ENCODE results near the gene UBALD2. TPM values are rescaled to one million over a fixed set of nuclear protein-coding genes. Genes with fewer than 3 reads are reported as not detected.
A peak's percentile ranks its signal among the peaks of the same experiment; 100 is the strongest.

Gene UBALD2
- total and polyA plus RNA-seq, 2 of the 13 experiments (the other 11 are each of a cell fraction or from before 2014, with no cell fraction given), result 3.3 to 89.7 TPM

- no peak for TF ChIP-seq RERE (CRISPR knock-in tag; IDR thresholded peaks at IDR 0.05; ENCODE audit: low read depth)
- TF ChIP-seq WIZ (CRISPR knock-in tag; IDR thresholded peaks at IDR 0.05), result no peak
- TF ChIP-seq CEBPZ (IDR thresholded peaks at IDR 0.05; ENCODE audit: low read length), result no peak
- 0 out of 2 replicates have a peak, but pooled peaks have one; percentile 21 for TF ChIP-seq BCL3 (CRISPR knock-in tag; IDR thresholded peaks at IDR 0.05)
- TF ChIP-seq ZNF761 (CRISPR knock-in tag; conservative IDR thresholded peaks at IDR 0.05), result 0 out of 2 replicates have a peak, but pooled peaks have one; percentile 46
- TF ChIP-seq ZNF343 (CRISPR knock-in tag; IDR thresholded peaks at IDR 0.05), result 0 out of 2 replicates have a peak, but pooled peaks have one; percentile 65
- no peak for TF ChIP-seq IRX3 (CRISPR knock-in tag; IDR thresholded peaks at IDR 0.05; ENCODE audit: borderline replicate concordance, low read depth)
- TF ChIP-seq SP4 (CRISPR knock-in tag; IDR thresholded peaks at IDR 0.05), result no peak
- TF ChIP-seq PCBP1 (IDR thresholded peaks at IDR 0.05; ENCODE audit: borderline replicate concordance, low read depth, low read length), result no peak
- TF ChIP-seq NFE2L1 (CRISPR knock-in tag; IDR thresholded peaks at IDR 0.05; ENCODE audit: borderline replicate concordance), result no peak
- no peak for TF ChIP-seq TBL1XR1 (IDR thresholded peaks at IDR 0.05; ENCODE audit: borderline replicate concordance, low read length, partially characterized antibody)
- no peak for TF ChIP-seq ZNF782 (CRISPR knock-in tag; IDR thresholded peaks at IDR 0.05; ENCODE audit: borderline replicate concordance)
- no peak for TF ChIP-seq HHEX (CRISPR knock-in tag; IDR thresholded peaks at IDR 0.05)
- TF ChIP-seq ZNF281 (CRISPR knock-in tag; IDR thresholded peaks at IDR 0.05; ENCODE audit: borderline replicate concordance), result no peak
- no peak for TF ChIP-seq EED (CRISPR knock-in tag; IDR thresholded peaks at IDR 0.05)
These were observed 586 bp downstream of the UBALD2 start (continued) for GRCh38 chr17:76265624-76266243.

All from HepG2 (cell line).